ENCODE data around the gene CCDC171.
"Not testable (repeated sequence)": the region's sequence is repeated elsewhere in the genome, so short reads cannot be mapped to it uniquely, and the experiment has no call there.

The CCDC171 gene

GRCh38 chr9:15552636-15553527 is at the start of gene CCDC171:
TSS of gene CCDC171 (plus strand) at chr9:15553043. CDS start at chr9:15564089, 11,046 bp downstream.
- peak; percentile 78 for DNase-seq

GRCh38 chr9:15505921-15506320 is 46.9 kb upstream of the CCDC171 start:
- no peak for DNase-seq

DNA sequence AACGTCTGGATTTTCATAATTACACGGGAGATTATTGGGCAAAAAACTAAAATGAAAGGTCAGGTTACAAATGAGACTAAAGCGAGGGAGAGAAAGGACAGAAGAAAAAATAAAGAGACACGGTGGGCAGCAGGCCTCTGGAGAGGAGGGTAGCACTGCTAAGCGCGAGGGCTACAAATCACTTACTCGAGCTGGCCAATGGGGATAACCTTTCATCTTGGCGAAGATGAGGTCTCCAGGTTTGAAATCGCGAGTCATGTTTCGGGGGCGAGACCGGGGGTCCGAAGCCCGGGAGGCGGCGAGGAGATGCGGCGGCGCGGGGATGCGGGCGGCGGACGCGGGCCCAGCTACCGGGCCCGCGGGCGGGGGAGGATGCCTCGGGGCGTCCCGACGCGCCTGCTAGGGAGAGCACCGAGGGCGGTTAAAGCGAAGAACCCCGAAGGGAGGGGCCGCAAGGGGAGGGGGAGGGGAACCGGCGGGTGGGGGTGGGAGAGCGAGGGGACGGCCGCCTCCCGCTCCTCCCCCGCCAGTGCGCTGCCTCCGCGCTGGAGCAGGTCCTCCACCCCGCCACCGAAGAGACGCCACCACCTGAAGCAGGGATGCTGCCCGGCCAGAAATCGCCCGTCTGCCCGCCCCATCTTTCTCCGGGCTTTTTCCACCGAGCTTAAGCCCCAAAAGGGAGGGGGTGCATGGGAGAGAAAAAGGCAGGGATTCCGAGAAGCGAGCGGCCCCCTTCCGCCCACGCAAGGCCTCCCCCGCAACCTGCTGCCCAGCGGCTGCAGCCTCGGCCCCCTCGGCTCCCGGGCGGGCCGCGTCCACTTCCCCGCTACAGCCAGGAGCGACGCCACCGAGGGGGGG is 42.7 kb upstream of the CCDC171 start:
- DNase-seq: no peak

- DNase-seq: peak; percentile 67
Measured at GRCh38 chr9:15510789-15511575, 41.9 kb upstream of the CCDC171 start, which contains the start of gene PSIP1. TSS of gene PSIP1 (minus strand) at chr9:15510970. CDS start at chr9:15510188, 782 bp downstream.

GRCh38 chr9:15512204-15512603 is 40.6 kb upstream of the CCDC171 start:
- DNase-seq: no peak

DNA sequence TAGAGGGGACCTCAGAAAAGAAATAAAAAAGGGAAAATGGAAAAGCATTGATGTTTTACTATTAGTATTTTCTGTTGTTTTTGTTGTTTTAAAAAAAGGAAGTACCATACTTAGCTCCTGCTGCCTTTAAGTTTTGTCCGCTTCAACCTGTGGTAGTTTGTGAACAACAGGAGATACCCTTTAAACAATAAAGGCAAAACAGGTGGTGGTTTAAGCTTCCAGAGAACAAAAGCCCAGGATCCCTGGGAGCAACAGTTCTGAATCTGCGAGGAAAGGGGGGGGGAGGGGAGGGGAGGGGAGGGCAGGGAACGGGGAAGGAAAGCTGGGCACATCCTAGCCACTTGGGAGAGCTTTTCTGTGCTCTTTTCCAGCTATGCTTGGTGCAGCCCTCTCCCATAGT is 40.0 kb upstream of the CCDC171 start:
- DNase-seq: no peak

- DNase-seq: no peak
Measured at GRCh38 chr9:15513335-15513734, 39.5 kb upstream of the CCDC171 start.

DNA sequence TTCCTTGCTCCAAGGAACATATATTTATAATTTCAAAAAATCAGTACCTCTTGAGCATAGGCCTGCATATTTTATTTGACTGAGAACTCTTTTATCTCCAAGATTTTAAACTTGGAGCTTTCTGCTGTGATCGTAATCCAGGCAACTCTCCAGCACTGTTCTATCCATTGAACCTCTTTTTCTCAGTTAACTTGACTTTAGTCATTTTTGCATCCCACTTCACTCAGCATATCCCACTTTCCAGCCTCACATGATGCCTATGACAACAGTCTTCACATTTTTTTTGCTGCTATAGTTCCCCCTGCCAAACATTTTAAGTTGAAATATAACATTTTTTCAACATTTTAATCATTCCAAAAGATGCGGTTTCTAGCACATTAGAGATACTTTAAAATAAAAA is 33.0 kb upstream of the CCDC171 start:
- no peak for DNase-seq

- DNase-seq: no peak
Measured at GRCh38 chr9:15521254-15521653, 31.6 kb upstream of the CCDC171 start.

DNA sequence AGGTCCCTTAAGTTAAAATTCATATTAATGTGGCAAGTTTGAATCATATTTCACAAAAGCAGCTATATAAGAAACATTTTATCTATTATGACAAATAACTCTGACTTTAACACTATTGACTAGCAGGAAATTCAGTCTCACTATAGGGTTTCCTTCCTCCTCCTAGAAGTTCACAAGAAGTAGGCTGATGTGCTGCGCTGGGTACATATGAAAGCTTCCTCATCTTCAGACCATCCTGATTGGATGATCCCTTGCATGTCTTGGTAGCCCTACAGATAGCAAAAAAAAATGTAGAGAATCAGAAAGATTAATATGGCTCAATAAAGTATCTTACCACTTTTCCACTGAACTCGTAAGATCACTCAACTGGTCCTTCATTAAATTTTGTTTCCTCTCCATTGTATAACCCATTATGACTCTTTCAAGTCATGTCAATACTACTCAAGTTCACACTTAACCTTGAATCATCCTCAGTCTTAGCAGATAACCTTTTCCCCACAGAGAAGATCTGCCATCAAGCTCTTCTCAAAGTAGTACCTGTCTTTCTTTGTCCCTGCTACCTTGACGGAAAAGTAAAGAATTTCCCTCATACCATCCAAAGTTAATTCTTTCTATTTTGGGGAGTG is 30.6 kb upstream of the CCDC171 start:
- no peak for DNase-seq

DNA sequence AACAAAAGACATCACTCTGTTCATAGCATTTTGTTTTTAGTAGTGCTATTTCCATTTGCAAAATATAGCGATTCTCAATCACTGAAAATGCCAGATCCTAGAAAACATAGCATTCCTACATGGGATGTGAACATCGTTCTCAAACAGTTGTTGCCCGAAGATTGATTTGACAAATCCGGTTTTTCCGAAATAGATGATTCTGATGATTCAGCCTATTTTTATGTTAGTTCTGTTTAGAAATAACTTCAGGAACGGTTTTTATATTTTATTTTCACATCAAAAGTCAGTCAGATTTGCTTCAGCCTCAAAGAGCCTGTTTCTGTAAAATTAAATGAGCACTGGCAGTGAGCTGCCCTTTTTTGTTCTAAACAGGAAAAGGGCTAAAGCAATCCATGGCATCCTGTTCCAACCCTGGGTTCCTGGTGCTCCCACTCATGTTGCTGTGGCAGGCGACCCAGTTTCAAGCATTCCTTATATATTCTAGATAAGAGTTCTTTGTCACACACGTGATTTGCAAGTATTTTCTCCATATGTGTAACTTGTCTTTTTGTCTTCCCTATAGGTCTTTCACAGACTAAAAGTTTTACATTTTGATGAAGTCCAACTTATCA is 27.9 kb upstream of the CCDC171 start:
- no peak for DNase-seq

DNA sequence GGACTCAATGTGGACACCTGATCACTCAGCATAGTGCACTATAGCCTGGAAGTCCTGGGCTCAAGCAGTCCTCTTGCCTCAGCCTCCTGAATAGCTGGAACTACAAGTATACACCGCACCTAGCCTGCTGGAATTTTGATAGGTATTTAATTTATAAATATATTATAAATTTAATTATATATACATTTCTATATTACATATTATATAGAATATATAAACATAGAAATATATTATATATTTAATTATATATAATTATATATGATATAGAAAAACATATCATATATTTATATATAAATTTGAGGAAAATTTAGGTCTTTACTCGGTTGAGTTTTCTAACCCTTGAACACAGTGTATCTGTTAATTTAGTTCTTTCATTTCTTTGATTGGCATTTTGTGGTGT is 26.9 kb upstream of the CCDC171 start:
- no peak for DNase-seq

- not testable (repeated sequence) for DNase-seq
Measured at GRCh38 chr9:15527035-15527434, 25.8 kb upstream of the CCDC171 start.

DNA sequence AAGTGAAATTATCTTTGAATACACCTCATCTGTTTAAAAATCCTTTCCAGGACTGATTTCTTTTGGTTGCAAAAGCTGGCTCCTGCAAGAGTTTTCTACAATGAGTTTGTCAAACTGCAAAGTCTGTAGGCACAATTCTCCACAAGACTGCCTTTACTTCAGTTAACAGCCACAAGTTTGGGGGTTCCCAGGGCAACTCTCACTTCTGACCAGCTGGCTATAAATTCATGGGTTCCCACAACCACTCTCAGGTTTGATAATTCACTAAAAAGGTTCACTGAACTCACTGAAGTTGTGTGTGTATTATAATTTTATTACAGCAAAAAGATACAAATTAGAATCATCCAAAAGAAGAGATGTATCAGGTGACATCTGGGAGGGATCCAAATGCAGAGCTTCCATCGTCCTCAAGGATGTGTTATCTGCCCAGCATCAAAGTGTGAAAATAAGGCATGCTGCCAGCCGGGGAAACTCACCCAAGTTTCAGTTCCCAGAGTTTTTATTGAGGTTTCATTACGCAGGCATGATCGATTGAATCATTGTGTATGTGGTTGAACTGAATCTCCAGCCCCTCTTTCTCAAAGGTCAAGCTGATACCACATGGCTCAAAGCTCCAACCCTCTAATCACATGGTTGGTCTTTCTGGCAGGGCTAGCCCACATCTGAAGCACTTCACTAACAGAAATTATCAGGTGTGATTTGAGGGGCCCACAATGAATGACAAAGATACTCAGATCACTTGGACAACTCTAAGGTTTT is 23.1 kb upstream of the CCDC171 start:
- DNase-seq: no peak

DNA sequence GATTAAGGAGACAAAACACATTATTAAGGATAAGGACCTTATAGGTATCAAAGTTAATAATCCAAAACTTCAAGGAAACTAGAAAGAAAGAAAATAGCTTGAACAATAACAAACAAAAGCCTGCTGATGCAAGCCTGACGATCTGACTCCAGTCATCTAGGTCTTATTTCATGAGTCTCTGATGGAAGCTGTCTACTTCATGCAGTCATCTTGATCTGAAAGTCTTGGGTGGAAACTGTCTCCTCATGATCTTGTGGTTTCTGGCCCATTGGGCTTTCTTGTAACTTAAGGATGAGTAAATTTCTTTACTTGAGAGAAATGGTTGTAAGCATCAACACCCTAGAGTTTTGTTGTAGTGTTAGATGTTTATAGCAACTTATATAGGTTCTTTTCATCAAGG is 21.5 kb upstream of the CCDC171 start:
- DNase-seq: no peak

DNA sequence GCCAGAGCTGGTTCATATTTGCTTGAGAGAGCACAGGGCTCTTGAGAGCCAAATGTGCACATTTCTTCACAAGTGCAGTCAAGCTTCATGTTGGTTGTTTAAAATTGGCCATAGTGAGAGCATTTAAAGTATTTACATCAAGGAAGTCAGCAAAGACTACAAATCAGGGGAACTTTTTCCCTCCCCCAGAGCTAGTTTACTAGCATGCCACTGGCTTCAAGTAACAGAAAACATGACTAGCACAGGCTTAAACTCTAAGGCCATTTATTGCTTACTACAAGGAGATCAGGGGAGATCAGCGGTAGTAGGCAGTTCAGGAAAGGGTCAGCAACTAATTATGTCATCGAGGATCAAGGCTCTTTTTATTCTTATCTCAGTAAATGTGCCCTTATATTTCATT is 11.0 kb upstream of the CCDC171 start:
- no peak for DNase-seq

GRCh38 chr9:15542624-15543023 is 10.2 kb upstream of the CCDC171 start:
- no peak for DNase-seq

GRCh38 chr9:15543047-15543813 is 9.6 kb upstream of the CCDC171 start:
- no peak for DNase-seq

DNA sequence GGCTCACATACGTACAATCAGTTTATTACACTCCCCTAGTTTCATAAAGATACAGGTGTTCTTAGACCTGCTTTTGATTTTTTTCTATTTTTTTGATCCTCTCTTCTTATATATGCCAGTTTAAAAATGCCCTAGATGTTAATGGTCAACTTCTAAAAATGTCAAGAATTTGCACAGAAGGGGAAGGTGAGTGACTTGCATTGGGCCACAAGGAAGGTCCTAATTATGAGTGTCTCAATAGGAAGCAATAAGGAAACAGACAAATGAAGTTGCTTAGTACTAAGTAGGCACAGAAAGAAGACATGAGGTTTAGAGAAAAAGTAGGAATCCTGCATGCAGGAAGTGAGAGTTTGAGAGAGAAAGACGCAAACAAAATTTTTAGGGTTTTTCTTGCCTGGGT is 3.2 kb upstream of the CCDC171 start:
- no peak for DNase-seq

DNA sequence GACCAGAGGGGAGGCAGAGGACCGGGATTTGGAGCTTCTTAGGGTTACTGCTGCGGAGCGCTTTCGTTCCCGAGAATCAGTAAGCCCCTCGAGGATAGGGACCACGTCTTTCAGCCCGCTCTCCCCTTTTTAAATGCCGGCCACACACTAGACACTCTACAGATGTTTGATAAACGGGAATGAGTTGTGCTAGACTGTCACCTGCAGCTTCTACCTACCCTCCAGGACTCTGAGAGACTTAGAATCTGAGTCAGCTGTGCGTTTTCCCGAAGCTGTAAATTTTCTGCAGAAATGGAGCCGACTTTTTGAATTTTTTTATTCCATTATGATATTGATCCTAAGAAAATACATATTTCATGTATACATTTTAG is 670 bp downstream of the CCDC171 start:
- DNase-seq: no peak

DNA sequence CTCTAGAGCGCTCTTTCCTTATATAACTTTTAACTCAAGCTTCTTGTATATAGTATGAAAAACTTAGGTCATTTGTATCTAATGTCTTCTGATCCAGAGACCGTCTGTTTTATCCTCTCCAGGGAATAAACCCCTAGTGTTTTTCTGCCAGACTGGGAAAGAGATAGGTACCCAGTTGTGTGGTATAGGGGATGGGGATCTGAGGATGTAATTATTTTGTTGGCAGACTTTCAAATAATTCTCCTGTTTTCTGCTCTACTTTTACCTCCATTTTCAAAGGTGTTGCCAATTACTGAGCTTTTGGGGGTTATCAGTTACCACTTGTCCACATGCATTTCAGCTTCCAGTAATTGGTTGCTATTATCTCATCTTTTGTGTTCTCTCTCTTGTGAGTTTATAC is 17.9 kb downstream of the CCDC171 start:
- no peak for DNase-seq

Data from SHP77 treated with DMSO at 0.1 percent for 48 hours (cell line).